ENCODE data around the gene SLC2A6.

SLC2A6 gene, protein sequence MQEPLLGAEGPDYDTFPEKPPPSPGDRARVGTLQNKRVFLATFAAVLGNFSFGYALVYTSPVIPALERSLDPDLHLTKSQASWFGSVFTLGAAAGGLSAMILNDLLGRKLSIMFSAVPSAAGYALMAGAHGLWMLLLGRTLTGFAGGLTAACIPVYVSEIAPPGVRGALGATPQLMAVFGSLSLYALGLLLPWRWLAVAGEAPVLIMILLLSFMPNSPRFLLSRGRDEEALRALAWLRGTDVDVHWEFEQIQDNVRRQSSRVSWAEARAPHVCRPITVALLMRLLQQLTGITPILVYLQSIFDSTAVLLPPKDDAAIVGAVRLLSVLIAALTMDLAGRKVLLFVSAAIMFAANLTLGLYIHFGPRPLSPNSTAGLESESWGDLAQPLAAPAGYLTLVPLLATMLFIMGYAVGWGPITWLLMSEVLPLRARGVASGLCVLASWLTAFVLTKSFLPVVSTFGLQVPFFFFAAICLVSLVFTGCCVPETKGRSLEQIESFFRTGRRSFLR

DNA sequence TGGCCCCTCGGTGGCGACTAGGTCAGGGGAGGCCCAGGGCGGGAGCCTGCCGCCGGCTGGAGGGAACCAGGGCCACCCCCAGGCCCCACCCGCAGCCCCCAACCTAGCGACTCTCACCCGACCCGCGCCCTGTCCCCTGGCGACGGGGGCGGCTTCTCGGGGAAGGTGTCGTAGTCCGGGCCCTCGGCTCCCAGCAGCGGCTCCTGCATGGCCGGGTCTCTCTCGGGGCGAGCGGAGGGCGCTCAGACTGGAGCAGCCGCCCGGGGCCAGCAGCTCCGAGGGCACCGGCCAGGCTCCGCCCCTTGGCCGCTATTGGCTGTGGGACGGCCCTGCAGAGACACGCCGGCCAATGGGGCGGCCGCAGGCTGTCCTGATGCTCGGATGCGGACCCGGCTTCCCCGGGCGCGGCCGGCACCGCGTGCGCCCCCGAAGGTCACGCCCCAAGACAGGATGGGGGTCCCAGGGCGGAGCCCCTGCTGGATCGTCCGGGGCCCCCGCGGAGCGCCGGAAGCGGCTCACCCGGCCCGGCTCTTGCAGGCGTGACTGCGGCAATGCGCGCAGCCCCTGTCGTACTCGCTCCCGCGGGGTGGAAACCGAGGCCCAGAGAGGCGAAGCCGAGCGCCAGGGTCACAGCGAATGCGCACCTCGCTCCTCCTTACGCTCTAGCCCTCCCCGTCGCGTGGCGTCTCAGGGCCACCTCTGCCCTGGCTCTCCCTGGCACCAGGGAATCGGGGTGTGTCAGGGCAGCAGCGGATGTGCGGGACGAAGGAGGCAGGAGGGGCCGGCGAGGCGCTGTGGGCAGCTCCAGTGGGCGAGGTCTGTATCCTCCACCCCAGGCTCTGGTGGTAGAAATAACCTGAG, at the start of gene SLC2A6:
Gene SLC2A6, minus strand, starts transcription at position 249 of the 861 bp plus-strand sequence. Its CDS starts 40 bp downstream, at position 209.
- peak; percentile 72 to 84 for DNase-seq

DNA sequence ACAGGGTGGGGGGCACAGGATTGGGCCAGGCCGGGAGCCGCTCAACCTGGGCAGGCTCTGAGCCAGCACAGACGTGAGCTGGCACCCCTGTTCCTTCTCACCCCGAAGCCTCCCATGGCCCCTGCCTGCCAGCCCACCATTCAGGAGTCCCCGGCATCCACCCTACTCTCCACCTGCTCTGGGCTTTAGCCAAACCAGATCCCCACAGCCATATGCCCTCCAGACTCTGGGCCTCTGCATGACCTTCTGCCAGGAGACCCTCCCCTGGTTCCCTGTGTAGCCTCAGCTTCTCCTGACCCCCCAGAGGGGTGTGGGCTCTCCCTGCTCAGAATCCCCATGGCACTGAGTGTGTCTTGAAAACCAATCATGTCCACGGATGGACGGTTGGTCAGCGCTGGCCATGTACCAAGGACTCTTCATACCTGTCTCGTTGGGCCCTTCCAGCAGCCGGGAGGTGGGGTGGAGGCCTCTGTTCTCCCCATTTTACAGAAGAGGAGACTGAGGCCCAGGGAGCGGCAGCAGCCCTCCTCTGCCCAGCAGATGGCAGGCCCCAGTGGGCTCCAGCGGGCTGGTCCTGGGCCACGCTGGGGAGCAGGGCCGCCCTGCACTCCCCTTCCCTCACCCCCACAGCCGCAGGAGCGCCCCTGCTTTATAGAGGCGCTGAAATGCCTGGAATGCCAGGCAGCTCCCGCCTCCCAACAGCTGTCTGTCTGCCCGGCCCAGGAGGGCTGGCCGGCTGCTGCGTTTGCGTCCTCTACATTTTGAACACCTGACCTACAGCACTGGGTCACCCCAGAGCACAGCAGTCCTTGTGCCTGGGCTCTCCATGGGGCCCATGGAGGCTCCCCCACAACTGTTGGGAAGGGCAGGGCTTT, 49.3 kb upstream of the SLC2A6 start:
- DNase-seq = no peak

DNA sequence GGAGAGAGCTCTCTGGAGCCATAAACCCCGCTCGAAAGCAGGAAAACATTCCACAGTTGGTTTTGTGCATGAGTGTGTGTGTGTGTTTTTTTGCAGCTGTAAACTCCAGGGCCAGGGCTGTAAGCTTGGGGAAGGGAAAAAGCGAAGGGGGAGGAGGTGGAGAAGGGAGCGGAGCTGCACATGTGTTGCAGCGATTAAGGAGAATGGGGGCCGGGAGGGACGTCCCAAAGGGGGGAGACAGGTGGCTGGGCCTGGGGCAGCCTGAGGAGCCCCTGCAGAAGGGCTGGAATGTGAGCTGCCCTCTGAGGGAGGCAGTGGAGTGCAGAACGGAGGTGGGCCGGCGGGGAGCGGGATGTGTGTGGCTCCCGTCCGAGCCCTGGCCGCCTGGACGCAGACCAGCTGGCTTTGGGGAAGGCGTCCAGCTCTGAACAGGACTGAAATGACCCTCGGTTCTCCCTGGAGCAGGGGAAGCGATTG, 48.6 kb upstream of the SLC2A6 start:
- no peak for DNase-seq

DNA sequence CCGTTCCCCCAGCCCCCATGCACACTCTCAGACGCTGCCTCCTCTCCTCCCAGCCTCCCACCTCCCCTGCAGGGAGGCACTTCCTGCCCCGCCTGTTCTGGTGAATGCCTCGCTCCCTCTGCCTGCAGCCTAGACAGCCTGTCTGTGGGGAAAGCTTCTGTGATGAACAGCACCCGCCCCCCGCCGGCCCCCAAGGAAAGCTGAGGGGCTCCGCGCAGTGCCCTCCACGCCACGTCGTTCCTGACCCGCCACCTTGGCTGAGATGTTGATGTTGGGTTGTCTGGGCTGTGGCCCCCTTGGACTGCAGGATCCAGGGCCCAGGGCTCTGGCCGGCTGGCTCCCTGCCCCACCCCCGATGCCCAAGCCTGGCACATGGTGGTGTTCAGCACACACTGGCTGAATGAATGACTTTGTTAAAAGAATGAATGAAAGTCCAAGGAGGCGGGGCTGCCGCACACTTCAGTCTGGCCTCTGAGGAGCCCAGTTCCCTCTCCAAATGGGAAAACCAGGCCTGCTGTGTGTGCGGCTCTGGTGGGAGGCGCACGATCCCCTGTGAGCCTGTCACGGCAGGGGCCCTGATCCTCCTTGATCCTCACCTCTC, 47.9 kb upstream of the SLC2A6 start:
- no peak for DNase-seq

DNA sequence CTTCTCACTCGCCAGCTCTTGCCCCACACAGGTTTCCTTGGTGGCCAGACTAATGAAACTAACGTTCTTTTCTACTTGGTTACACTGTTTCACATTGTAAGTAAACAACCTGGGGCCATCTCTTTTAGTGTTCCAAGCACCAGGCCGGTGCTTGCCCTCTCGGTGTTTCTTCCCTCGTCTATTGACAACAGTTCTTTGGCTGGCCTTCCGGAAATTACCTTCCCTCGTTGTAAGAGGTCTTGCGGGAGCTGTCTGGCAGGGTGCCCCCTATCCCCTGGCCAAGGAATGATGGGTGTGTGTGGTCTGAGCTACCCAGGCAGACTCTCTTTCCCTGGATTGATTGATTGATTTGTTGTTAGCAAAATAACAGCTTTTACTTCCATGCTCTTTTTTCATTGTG, 46.8 kb upstream of the SLC2A6 start:
- DNase-seq = no peak

DNA sequence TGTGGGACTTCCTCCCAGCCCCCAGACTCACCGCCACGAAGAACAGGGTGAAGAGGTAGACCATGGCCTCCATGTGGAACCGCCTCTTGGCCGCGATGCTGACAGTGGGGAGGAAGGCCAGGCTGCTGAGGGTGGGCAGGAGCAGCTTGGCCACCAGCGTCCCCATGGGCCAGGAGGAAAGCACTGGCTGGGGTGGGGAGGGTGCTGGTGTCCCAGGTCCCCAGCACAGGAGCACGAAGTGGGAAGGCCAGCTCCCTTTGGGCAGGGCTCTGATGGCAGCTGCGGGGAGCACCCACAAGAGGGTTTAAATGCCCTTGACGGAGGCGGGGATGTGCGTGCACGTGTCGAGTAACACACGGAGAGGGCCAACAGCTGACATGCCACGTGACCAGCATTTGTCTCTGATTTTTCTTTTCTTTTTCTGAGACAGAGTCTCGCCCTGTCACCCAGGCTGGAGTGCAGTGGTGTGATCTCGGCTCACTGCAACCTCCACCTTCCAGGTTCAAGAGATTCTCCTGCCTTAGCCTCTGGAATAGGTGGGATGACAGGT, 45.9 kb upstream of the SLC2A6 start, which contains the start of gene MYMK:
Gene MYMK, minus strand, starts transcription at position 281 of the 550 bp plus-strand sequence. Its CDS starts 115 bp downstream, at position 166.
- no peak for DNase-seq

DNA sequence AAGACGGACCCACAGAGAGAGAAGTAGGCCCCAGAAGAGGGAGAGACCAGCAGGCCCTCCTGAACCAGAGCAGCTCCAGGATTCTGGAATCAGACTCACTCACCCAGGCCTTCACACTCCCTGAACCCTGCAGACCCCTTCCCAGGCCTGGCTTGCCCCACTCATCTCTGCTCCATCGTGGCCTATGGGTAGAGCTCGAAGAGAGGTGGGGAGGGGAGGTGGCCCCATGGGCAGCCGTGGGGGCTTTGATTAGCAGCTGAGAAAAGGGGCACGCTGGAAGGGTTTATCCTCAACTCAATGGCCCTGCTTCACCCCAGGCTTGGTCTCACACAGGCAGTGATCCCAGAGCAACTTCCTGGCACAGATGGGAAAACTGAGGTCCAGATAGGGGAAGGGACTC, 45.2 kb upstream of the SLC2A6 start:
- DNase-seq = no peak

DNA sequence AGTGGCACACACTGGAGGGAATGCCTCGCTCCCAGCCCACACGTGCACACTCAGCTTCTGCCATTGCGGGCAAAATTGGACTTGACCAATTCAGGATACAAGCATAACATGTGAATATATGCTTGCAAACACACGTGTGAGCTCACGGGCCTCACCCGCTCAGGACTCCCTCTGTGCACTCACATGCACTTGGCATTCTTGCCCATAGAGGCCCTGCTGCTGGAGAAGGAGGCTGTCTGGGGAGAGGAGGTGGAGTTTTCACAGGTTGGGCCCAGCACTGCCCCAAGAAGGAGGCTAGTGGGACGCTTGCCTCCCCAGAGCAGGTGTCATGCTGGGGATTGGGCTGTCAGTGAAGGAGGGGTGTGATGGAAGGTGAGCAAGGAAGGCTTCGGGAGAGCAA, 44.2 kb upstream of the SLC2A6 start:
- DNase-seq = no peak

DNA sequence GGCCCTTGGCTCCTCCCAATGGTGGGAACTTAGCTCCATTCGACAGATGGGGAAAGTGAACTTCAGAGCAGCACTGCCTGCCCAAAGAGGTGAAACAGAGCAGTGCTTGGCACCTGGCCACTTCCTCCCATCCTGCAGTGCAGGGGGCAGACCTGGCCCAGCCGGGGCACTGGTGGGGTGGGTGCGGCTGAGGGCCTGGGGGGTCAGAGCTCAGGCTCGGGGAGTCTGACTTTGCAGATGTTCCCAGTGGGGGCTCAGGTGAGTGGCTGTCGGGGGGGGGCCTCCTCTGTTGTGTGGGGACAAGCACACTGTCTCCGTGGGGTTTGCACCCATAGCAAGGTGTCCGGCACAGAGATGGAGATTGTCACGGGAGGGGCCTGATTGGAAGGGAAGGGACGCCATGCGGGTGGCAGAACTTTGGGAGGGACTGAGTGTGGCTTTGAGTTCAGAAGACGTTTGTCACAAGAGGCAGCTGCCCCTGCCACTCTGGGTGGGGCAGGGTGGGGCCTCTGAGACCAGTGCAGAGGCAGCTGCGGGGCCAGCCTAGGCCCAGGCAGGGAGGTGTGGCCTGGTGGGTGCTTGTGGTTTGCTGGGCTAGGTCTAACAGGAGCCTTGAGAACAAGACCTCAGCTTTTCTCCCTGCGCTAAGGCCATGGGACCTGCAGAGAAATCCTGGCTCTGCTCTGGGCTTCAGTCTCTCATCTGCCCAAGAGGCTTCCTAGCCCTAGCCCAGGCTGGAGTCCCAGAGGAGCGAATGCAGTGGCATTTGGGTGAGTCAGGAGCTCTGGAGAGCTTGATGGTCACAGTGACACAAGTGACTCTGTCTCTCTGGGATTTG, 43.4 kb upstream of the SLC2A6 start:
- no peak for DNase-seq

DNA sequence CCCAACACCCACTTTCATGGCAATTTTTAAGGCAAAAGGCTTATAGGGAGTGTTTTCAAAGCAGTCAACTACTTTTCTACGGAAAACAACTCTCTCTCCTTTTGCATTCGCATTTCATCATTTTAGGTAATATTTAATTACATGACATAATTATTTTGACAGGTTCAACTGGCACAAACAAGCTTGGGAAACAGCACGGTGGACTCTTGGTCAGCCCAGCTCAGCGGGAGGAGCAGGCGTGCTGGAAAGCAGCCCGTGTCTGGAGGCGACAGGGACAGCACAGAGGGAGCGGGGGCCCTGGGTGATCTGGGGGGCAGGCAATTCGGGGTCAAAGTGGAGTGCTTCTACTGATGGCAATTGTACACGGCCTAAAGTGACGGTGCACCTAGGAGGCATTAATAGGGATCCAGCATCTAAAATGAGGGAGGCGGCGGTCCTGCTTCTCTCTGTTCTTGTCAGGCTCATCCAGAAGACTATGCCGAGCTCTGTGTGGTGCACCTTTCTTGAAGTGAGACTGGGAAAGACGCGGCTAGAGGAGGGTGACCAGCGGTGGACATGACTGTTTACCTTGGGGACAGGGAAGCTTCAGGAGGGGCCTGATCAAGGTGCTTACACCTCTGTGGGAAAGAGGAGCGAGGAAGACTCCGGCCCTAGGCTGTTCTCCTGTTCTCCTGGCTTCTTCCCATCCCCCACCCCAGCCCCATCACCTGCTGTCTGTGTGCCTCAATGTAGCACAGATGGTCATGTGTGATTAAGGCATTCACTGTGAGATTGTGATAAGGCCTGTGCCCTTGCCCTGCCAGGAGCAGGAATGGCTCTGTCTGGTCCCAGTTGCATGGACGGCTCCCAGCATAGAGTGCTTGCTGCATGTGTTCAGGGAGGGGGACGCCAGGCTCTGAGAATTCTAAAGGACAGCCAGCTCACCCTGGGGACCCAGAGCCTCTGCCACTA, 42.5 kb upstream of the SLC2A6 start:
- DNase-seq = no peak

DNA sequence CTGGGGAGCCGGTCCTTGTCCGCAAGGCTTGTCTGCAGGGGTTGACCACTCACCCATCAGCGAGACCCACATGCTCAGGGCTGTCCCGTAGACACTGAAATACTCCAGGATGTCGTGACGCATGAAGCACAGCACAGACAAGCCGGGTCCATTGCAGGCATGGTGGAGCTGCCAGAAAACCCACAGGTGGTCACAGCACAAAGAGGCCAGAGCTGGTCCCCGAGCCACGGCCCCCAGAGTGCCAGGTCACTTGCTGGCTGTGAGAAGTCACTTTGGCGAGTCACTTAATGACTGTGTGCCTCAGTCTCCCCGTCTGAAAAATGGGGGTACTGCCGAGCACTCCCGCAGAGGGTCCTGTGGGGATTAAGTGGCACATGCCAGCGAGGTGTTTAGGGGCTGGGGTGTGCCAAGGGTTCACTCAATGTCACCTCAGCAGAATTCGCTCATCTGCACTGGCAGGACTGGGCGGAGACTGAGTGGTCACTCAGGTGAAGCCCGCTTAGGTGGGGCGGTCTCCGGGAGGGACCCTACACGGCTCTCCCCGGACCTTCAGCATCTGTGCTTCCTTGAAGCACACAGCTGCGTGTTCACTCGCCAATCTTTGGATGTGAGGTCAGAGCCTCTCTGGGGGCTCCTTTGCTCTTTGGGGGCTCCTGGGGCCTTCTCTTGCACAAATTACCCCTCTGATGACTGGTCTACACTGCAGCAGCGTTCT, 41.4 kb upstream of the SLC2A6 start:
- DNase-seq = no peak

DNA sequence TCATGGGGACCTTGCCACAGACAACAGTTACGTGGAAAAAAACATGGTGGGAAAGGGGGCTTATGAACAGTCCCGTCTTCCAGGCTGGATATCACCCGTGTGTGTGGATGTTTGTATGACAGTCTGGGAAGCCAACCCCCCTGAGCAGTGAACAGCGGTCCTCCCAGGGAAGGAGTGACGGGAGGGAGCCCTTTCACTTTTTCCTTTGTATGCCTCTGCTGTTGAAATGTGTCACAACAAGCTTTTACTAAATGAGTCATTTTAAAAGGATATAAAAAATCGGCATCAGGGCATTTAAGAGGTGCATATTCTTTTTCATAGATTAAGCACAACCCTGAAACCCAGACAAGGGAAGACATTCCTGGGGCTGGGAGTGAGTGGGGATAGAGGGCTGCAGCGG, 40.8 kb upstream of the SLC2A6 start:
- DNase-seq = no peak

DNA sequence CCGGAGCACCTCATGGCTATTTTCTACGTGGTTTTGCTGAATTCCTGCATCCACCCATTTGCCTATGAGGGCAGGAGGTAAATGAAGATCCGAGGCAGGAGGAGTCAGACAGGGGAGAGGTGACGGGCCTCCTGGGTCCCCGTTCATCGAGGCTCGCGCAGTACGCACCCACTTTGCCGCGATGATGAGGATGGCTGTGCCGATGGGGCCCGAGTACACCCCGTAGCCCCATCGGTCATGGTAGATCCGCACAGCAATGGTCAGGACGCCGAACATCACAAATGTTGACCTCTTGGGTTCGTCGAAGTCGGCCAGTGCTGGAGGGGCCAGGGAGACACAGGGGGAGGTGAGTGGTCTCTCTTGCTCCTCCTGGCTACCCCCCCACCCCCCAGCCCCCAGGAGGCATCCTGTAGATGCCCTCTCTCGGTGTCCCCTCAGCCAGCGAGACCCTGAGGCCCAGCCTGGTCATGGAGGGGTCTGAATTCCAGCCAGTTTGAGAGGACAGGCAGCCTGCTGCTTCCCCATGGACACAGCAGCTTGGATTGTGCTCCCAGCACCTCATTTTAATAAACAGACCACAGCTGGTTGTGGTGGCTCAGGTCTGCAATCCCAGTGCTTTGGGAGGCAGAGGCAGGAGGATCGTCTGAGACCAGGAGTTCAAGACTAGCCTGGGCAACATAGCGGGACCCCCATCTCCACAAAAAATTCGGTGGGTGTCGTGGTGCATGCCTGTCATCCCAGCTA, 40.0 kb upstream of the SLC2A6 start:
- no peak for DNase-seq

DNA sequence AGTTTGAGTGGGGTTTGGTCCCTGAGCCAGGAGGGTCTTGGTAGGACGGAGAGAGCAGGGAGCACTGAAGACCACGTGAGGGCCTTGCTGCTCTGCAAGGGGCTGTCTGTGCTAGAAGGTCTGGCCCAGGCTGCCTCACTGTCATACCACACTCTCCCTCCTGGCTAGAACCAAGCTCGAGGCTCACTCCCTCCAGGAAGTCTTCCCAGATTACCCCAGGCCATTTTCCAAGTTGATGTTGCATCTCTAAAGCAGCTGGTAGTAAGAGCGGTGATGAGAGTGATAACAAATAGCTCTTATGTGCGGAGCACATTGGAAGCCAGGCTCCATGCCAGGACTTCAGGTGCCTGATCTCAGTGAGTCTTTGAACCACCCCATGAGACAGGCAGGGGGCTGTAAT, 39.3 kb upstream of the SLC2A6 start:
- DNase-seq = no peak

DNA sequence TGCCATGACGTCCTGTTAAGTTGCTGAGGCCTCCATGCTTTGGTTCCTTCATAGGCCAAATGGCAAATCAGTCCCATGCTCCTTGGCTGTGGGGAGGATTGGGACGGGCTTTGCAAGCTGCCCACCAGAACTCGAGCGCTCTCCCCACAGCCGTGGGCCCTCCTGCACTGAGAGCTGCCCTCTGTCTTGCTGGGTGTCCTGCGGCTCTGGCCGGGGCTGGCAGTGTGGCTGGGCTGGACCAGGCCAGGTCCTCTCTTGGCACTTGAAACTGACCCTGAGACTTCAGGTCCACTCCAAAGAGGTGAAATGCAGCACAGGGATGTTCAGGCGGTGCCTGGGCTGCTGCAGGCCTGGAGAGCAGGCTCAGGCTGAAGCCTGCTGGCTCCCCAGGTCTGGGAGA, 38.8 kb upstream of the SLC2A6 start:
- no peak for DNase-seq

DNA sequence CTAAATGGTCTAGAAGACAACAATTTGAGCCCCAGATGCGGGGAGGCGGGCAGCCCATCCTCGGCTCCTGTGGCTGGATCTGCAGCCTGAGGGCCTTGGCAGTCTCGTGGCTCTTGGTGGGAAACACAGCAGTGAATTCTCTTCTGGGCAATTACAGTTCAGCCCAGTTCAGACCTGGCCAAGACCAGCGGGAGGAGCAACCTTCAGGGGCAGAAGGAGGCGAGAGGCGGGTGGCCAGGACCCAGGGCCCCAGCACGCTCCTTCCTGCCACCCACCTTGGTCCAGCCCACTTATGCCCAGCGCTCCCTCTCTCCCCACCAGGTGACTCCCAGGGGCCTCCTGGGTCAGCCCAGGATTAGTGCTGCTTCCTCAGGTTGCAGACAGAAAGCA, 38.1 kb upstream of the SLC2A6 start:
- DNase-seq = no peak

DNA sequence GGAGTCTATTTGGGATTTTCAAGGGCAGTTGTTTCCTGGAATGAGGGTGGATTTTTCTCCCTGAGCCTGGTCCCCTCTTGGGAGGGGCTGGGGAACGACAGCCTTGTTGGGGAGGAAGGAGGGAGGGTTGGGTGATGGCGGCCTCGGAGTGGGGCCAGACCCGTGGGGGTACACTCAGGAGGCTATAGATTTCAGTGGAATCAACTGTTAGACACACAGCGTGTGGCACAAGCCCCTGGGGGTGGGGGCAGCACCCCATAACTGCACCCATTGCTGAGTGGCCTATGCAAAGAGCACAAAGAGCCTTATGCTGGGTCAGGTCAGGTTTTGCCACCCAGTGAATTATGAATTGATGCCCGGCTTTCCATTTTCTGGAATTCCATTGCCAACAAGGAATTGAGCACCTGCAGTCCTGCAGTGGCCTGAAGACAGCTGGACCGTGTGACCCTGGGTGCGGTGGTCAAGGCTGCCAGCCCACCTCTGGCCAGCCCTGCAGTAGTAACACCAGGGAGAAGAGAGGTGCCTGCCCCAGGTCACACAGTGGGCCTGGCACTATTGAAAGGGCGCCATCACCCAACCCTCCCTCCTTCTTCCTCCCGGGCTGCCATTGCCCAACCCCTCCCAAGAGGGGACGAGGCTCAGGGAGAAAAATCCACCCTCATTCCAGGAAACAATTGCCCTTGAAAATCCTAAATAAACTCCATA, 37.5 kb upstream of the SLC2A6 start:
- no peak for DNase-seq

Measured in SW 1271 (cell line).